Activated CD8-positive, alpha-beta memory T cell treated with anti-CD3 and anti-CD28 coated beads for 48 hours (primary cell): ENCODE measurements around the gene LHFPL3.
"Not testable (repeated sequence)": the region's sequence is repeated elsewhere in the genome, so short reads cannot be mapped to it uniquely, and the experiment has no call there.

Experiments used
- DNase-seq, 3 experiments: peaks; one replicate each; pipeline ENCODE4 v3.0.0-alpha.2; 2020; ENCODE audit warnings: low read depth in 2 of 3, low spot score in 2 of 3

The LHFPL3 gene

GRCh38 chr7:104927055-104927454 is 598.7 kb downstream of the LHFPL3 start:
- no peak for DNase-seq

- DNase-seq = no peak
Observed at GRCh38 chr7:104928721-104929400, 600.5 kb downstream of the LHFPL3 start.

GRCh38 chr7:104929921-104930320 is 601.5 kb downstream of the LHFPL3 start:
- no peak for DNase-seq

GRCh38 chr7:104931181-104931781 is 602.9 kb downstream of the LHFPL3 start:
- DNase-seq = no peak

- DNase-seq = no peak
Observed at GRCh38 chr7:104933022-104933421, 604.6 kb downstream of the LHFPL3 start.

GRCh38 chr7:104933521-104933988 is 605.2 kb downstream of the LHFPL3 start:
- no peak for DNase-seq

GRCh38 chr7:104934665-104935064 is 606.3 kb downstream of the LHFPL3 start:
- DNase-seq = no peak

- DNase-seq = no peak
Observed at GRCh38 chr7:104935276-104935675, 606.9 kb downstream of the LHFPL3 start.

GRCh38 chr7:104936546-104936945 is 608.1 kb downstream of the LHFPL3 start:
- no peak for DNase-seq

- DNase-seq = not testable (repeated sequence)
Observed at GRCh38 chr7:104937489-104937888, 609.1 kb downstream of the LHFPL3 start.

GRCh38 chr7:104938741-104939390 is 610.5 kb downstream of the LHFPL3 start:
- no peak for DNase-seq

GRCh38 chr7:104940023-104940710 is 611.8 kb downstream of the LHFPL3 start:
- DNase-seq = no peak

GRCh38 chr7:104943502-104944343 is 615.3 kb downstream of the LHFPL3 start:
- DNase-seq = peak; percentile 41 to 69 (median 66)

GRCh38 chr7:104945599-104945956 is 617.2 kb downstream of the LHFPL3 start:
- no peak for DNase-seq

- peak in 1 of 3 experiments; percentile 7 for DNase-seq
Observed at GRCh38 chr7:104946338-104946737, 617.9 kb downstream of the LHFPL3 start.

- no peak for DNase-seq
Observed at GRCh38 chr7:104950006-104950405, 621.6 kb downstream of the LHFPL3 start.

- DNase-seq = no peak
Observed at GRCh38 chr7:104950754-104951153, 622.4 kb downstream of the LHFPL3 start.

GRCh38 chr7:104951546-104951945 is 623.1 kb downstream of the LHFPL3 start:
- DNase-seq = no peak

- no peak for DNase-seq
Observed at GRCh38 chr7:104955276-104955675, 626.9 kb downstream of the LHFPL3 start.
